SKM-1 treated with dmso at 0.1 percent for 144 hours (cell line): ENCODE data around the gene KCNJ1.

ENCODE experiments used
- DNase-seq: peaks from one replicate; lab custom pipeline; 2025; ENCODE audit not compliant: unreplicated experiment; lab: John Stamatoyannopoulos, UW

Gene KCNJ1

GRCh38 chr11:128789497-128790150 lies 77.5 kb downstream of the KCNJ1 start:
- DNase-seq: no peak
